Fibroblast of pulmonary artery (primary cell): ENCODE measurements around the gene ENO3.
A peak's percentile ranks its signal among the peaks of the same experiment; 100 is the strongest.

Experiments
- DNase-seq: peaks from one replicate; pipeline ENCODE4 v3.0.0-alpha.2; 2010; ENCODE audit warnings: low read depth
- H3K4me3 ChIP-seq: replicated peaks from 2 replicates; pipeline ENCODE4 v1.5.1; 2011; ENCODE audit warnings: low read depth, mild to moderate bottlenecking, control low read depth, low read length, moderate library complexity
- CTCF ChIP-seq: IDR thresholded peaks from 2 replicates; pipeline ENCODE4 v1.5.1; 2011; ENCODE audit warnings: mild to moderate bottlenecking, control low read depth, low read length, inconsistent platforms; ENCODE audit errors: missing control alignments

The ENO3 gene

GRCh38 chr17:4968486-4969046 is 17.6 kb downstream of the ENO3 start:
- DNase-seq, result no peak
- H3K4me3 ChIP-seq, result peak overlapping the region; percentile 94
- TF ChIP-seq CTCF, result no peak

GRCh38 chr17:4969047-4969550 is 18.2 kb downstream of the ENO3 start:
- peak; percentile 91 for DNase-seq
- peak overlapping the region; percentile 94 for H3K4me3 ChIP-seq
- TF ChIP-seq CTCF, result no peak

GRCh38 chr17:4969551-4970173 is 18.7 kb downstream of the ENO3 start:
- no peak for DNase-seq
- no peak for TF ChIP-seq CTCF
- H3K4me3 ChIP-seq, result peak overlapping the region; percentile 94

DNA sequence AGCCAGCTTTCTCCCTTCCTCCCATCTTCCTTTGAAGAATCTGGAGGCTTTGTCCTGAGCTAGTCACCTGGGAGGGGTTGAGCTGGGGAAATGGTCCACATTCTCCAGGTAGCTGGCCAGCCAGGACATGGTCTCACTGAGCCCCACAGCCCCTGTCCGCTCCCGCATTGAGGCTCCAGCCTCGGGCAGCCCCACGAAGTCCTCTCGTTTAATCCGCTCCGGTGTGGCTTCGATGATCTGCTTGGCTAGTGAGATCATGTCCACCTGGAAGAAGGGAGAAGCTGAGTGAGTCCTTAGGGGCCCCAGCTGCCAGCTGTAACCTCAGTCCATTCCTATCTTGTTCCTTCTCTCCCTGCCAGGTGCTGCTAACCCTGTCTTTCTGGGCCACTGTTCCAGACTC is 19.4 kb downstream of the ENO3 start:
- H3K4me3 ChIP-seq, result no peak overlapping the region
- no peak for DNase-seq
- TF ChIP-seq CTCF, result no peak

DNA sequence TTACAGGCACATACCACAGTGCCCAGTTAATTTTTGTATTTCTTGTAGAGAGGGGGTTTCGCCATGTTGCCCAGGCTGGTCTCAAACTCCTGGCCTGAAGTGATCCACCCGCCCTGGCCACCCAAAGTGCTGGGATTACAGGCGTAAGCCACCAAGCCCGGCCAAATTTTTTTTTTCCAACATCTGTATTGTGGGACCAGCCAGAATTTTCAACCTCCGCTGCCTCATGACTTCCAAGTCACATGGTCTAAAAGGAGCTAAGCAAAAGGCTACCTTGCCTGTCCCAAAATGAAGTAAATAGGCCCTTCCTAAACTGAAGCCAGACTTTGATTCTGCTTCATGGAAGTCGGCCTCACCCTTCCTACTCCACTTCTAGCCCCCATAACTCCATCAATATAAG is 20.9 kb downstream of the ENO3 start:
- no peak for TF ChIP-seq CTCF
- DNase-seq, result no peak
- H3K4me3 ChIP-seq, result no peak overlapping the region

DNA sequence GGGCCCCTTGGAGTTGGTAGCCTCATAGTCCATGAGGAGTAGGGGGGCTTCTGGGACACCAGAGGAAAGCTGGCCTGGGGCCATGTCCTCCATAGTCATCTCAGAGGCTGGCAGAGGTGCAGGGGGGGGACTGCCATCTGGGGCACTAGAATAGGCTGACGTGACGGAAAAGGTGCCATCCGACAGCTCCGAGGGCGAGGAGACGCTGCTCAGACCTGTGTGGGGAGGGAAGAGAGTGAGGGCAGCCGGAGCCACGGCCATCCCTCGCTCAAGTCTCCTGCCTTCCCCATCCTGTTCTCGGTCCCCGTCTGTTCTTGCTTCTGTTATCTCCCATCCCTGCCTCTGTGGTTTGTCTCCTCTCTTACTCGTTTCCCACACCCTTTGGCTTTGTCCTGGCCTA is 21.4 kb downstream of the ENO3 start:
- no peak for TF ChIP-seq CTCF
- no peak overlapping the region for H3K4me3 ChIP-seq
- DNase-seq, result no peak

DNA sequence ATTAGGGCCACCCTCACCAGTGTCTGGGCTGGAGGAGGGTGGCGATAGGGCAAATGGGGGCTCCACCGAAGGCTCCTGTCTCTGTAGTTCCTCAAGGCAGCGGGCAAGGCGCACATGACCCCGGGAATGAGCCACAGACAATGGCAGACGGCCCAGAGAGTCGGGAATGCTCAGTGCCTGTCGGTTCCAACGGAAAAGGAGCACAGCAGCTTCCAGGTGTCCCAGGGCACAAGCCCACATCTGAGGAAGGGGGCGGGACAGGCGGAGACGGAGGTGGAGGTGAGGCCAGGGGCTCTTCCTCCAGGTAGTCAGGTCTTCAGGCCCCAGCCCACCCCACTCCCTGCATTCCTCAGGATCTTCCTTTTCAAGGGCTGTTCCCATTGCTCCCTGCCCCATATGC is 21.8 kb downstream of the ENO3 start:
- no peak overlapping the region for H3K4me3 ChIP-seq
- DNase-seq, result no peak
- TF ChIP-seq CTCF, result no peak
